22Rv1 (cell line): ENCODE measurements around the gene TRPM7.

Experiments used
- ZFX ChIP-seq: fragments of 450-650 bp; IDR thresholded peaks from 2 replicates; pipeline ENCODE4 v1.6.1; 2017; ENCODE audit warnings: antibody characterized with exemption, borderline replicate concordance
- TF ChIP-seq, protein P1 (sequence below): fragments of 450-650 bp; IDR thresholded peaks from 2 replicates; pipeline ENCODE4 v1.5.1; 2017; ENCODE audit warnings: mild to moderate bottlenecking

- TF ChIP-seq, protein P1, sequence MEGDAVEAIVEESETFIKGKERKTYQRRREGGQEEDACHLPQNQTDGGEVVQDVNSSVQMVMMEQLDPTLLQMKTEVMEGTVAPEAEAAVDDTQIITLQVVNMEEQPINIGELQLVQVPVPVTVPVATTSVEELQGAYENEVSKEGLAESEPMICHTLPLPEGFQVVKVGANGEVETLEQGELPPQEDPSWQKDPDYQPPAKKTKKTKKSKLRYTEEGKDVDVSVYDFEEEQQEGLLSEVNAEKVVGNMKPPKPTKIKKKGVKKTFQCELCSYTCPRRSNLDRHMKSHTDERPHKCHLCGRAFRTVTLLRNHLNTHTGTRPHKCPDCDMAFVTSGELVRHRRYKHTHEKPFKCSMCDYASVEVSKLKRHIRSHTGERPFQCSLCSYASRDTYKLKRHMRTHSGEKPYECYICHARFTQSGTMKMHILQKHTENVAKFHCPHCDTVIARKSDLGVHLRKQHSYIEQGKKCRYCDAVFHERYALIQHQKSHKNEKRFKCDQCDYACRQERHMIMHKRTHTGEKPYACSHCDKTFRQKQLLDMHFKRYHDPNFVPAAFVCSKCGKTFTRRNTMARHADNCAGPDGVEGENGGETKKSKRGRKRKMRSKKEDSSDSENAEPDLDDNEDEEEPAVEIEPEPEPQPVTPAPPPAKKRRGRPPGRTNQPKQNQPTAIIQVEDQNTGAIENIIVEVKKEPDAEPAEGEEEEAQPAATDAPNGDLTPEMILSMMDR, result no peak
- TF ChIP-seq ZFX, result no peak
These were observed 109.1 kb downstream of the TRPM7 start for GRCh38 chr15:50577492-50577891.
